ENCODE results near the gene PTPN23.
"Not testable (repeated sequence)": the region's sequence is repeated elsewhere in the genome, so short reads cannot be mapped to it uniquely, and the experiment has no call there.

The PTPN23 gene

GRCh38 chr3:47443611-47443995 lies 62.8 kb downstream of the PTPN23 start:
- DNase-seq (ENCODE audit: low spot score) = no peak
- H3K4me1 Mint-ChIP-seq (ENCODE audit: low read depth) = peaks cover 2% of the 10 kb centered on the region
- no peak overlapping the region for H3K4me3 Mint-ChIP-seq
- H3K27ac Mint-ChIP-seq = no peak overlapping the region
- H3K36me3 Mint-ChIP-seq (ENCODE audit: low read depth) = peaks cover 21% of the 10 kb centered on the region
- H3K27me3 Mint-ChIP-seq (ENCODE audit: low read depth) = no peaks in the 10 kb centered on the region
- peaks cover 7% of the 10 kb centered on the region for H3K9me3 Mint-ChIP-seq

GRCh38 chr3:47444103-47444502 lies 63.3 kb downstream of the PTPN23 start:
- H3K4me3 Mint-ChIP-seq = no peak overlapping the region
- no peak overlapping the region for H3K27ac Mint-ChIP-seq
- H3K36me3 Mint-ChIP-seq (ENCODE audit: low read depth) = peaks cover 23% of the 10 kb centered on the region
- peaks cover 2% of the 10 kb centered on the region for H3K4me1 Mint-ChIP-seq (ENCODE audit: low read depth)
- no peaks in the 10 kb centered on the region for H3K27me3 Mint-ChIP-seq (ENCODE audit: low read depth)
- no peak for DNase-seq (ENCODE audit: low spot score)
- H3K9me3 Mint-ChIP-seq = peaks cover 12% of the 10 kb centered on the region

- H3K9me3 Mint-ChIP-seq = peaks cover 12% of the 10 kb centered on the region
- H3K36me3 Mint-ChIP-seq (ENCODE audit: low read depth) = peaks cover 21% of the 10 kb centered on the region
- H3K4me1 Mint-ChIP-seq (ENCODE audit: low read depth) = peaks cover 4% of the 10 kb centered on the region
- no peak overlapping the region for H3K4me3 Mint-ChIP-seq
- no peaks in the 10 kb centered on the region for H3K27me3 Mint-ChIP-seq (ENCODE audit: low read depth)
- H3K27ac Mint-ChIP-seq = no peak overlapping the region
- no peak for DNase-seq (ENCODE audit: low spot score)
Observed at GRCh38 chr3:47452453-47453215, 71.8 kb downstream of the PTPN23 start.

DNA sequence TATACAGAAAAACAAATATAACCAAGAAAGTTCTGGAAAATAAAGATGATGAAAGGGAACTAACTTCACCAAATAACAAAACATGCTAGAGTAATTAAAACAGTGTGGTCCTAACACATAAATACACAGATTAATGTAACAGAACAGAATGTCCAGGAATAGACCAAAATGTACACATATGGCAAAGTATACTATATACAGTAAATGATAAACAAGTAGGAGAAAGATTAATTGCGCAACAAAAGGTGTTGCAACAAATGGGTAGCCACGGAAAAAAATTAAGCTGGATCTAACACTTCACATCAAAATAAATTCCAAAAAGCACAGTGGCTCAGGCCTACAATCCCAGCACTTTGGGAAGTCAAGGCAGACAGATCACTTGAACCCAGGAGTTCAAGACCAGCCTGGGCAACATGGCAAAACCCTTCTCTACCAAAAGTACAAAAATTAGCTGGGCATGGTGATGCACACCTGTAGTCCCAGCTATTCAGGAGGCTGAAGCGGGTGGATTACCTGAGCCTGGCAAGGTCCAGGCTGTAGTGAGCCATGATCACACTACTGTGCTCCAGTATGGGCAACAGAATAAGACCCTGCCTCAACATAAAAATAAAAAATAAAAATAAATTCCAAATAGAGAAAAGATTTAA lies 75.1 kb downstream of the PTPN23 start:
- Mint-ChIP-seq H3K4me3 (no peak overlapping the region), H3K27me3 (ENCODE audit: low read depth) (no peaks in the 10 kb centered on the region)
- no peak for DNase-seq (ENCODE audit: low spot score)

GRCh38 chr3:47456984-47457383 lies 76.2 kb downstream of the PTPN23 start:
- H3K9me3 Mint-ChIP-seq = peaks cover 7% of the 10 kb centered on the region
- no peak overlapping the region for H3K27ac Mint-ChIP-seq
- H3K4me3 Mint-ChIP-seq = no peak overlapping the region
- peaks cover 22% of the 10 kb centered on the region for H3K36me3 Mint-ChIP-seq (ENCODE audit: low read depth)
- DNase-seq (ENCODE audit: low spot score) = no peak
- H3K27me3 Mint-ChIP-seq (ENCODE audit: low read depth) = no peaks in the 10 kb centered on the region
- peaks cover 6% of the 10 kb centered on the region for H3K4me1 Mint-ChIP-seq (ENCODE audit: low read depth)

More for the DNA sequence above, 75.1 kb downstream of the PTPN23 start:
- Mint-ChIP-seq H3K27ac (no peak overlapping the region), H3K4me1 (ENCODE audit: low read depth) (peaks cover 6% of the 10 kb centered on the region), H3K36me3 (ENCODE audit: low read depth) (peaks cover 24% of the 10 kb centered on the region), H3K9me3 (peaks cover 7% of the 10 kb centered on the region)

DNA sequence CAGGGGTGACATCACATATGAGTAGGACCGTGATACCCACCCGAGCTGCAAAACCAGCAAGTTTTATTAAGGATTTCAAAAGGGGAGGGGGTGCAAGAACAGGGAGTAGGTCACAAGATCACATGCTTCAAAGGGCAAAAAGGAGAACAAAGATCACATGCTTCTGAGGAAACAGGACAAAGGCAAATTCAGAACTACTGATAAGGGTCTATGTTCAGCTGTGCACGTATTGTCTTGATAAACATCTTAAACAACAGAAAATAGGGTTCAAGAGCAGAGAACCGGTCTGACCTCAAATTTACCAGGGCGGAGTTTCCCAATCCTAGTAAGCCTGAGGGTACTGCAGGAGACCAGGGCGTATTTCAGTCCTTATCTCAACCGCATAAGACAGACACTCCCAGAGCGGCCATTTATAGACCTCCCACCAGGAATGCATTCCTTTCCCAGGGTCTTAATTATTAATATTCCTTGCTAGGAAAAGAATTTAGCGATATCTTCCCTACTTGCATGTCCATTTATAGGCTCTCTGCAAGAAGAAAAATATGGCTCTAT lies 78.8 kb downstream of the PTPN23 start:
- not testable (repeated sequence) for H3K4me1 Mint-ChIP-seq (ENCODE audit: low read depth); H3K27ac Mint-ChIP-seq; H3K4me3 Mint-ChIP-seq; DNase-seq (ENCODE audit: low spot score); H3K9me3 Mint-ChIP-seq; H3K27me3 Mint-ChIP-seq (ENCODE audit: low read depth)
- H3K36me3 Mint-ChIP-seq (ENCODE audit: low read depth) = peaks cover 16% of the 10 kb centered on the region
